ENCODE measurements around the gene CES2.
"Not testable (repeated sequence)": the region's sequence is repeated elsewhere in the genome, so short reads cannot be mapped to it uniquely, and the experiment has no call there.

The CES2 gene

DNA sequence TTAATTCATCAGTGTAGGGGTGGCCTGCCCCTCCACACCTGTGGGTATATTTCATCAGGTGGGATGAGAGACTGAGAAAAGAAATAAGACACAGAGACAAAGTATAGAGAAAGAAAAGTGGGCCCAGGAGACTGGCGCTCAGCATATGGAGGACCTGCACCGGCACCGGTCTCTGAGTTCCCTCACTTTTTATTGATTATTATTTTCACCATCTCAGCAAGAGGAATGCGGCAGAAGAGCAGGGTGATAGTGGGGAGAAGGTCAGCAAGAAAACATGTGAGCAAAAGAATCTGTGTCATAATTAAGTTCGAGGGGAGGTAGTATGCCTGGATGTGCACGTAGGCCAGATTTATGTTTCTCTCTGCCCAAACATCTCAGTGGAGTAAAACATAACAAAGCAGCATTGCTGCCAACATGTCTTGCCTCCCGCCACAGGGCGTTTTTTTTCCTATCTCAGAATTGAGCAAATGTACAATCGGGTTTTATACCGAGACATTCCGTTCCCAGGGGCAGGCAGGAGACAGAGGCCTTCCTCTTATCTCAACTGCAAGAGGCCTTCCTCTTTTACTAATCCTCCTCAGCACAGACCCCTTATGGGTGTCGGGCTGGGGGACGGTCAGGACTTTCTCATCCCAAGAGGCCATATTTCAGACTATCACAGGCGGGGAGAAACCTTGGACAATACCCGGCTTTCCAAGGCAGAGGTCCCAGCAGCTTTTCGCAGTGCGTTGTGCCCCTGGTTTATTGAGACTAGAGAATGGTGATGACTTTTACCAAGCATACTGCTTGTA, 20.2 kb downstream of the CES2 start:
- not testable (repeated sequence) for DNase-seq

DNA sequence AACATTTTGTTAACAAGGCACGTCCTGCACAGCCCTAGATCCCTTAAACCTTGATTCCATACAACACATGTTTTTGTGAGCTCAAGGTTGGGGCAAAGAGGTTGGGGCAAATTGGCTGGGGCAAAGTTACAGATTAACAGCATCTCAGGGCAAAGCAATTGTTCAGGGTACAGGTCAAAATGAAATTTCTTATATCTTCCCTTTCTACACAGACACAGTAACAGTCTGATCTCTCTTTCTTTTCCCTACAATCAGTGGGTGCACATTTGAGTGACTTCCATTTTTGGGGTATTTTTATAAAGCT, 20.8 kb downstream of the CES2 start:
- not testable (repeated sequence) for DNase-seq

DNA sequence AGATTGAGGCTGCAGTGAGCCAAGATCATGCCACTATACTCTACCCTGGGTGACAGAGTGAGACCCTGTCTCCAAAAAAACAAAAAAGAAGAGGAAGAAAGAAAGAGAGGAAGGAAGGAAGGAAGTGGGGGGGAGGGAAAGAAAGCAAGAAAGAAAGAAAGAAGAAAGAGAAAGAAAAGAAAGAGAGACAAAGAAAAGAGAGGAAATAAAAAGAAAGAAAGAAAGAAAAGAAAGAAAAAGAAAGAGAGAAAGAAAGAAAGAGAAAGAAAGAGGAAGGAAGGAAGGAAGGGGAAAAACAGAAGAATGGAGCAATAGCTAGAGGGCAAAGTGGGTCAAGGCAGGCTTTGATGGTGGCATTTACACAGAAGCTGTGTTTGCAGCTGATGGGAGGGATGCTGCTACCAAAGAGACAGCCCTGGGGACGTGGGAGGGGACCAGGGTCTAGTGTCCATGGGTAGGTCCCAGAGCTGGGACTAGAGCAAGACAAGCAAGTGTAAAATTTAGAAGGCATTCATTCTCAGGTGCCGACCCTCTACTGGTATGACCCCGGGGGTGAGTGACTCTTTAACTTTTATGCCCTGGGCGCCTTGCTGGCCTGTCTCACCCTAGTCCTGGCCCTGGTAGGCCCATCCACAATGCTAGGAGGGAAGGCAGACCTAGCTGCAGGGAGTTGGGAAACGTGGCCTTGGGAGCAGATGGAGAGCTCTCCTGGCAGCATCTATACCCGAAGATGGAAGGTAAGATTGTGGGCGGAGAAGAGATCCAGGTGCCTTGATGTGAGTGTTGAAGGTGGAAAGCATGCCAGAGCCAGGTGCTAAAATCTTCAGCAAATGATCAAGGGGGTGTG, 23.8 kb downstream of the CES2 start:
- no peak for DNase-seq

DNA sequence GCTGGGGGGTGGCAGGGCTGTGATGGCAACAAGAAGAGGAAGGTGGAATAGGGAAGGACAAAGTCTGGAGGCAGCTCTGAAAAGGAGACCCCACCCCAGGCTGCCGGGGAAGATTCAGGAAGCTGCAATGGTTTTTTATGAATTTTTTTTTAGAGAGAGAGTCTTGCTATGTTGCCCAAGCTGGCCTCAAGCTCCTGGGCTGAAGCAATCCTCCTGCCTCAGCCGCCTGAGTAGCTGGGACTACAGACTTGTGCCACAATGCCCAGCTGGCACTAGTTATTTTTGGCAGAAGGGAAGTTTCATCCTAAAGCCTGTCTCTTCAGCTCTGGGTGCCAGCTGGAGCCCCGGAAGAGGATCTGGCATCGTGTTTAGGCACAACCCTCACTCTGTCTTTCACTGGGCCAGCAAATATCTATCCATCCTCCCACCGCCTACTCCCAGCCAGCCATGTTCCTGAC, 24.4 kb downstream of the CES2 start:
- no peak for DNase-seq

DNA sequence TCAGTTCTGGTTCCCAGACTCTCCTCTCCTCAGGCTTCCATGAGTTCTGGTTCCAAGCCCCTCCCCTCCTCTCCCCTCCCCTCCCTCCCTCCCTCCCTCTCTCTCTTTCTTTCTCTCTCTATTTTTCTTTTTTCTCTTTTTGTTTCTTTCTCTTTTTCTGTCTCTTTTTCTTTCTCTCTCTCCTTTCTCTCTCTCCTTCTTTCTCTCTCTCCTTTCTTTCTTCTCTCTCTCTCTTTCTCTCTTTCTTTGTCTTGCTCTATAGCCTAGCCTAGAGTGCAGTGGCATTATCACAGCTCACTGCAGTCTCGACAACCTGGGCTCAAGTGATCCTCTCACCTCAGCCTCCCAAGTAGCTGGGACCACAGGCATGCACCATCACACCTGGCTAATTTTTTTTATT, 25.0 kb downstream of the CES2 start:
- no peak for DNase-seq

DNA sequence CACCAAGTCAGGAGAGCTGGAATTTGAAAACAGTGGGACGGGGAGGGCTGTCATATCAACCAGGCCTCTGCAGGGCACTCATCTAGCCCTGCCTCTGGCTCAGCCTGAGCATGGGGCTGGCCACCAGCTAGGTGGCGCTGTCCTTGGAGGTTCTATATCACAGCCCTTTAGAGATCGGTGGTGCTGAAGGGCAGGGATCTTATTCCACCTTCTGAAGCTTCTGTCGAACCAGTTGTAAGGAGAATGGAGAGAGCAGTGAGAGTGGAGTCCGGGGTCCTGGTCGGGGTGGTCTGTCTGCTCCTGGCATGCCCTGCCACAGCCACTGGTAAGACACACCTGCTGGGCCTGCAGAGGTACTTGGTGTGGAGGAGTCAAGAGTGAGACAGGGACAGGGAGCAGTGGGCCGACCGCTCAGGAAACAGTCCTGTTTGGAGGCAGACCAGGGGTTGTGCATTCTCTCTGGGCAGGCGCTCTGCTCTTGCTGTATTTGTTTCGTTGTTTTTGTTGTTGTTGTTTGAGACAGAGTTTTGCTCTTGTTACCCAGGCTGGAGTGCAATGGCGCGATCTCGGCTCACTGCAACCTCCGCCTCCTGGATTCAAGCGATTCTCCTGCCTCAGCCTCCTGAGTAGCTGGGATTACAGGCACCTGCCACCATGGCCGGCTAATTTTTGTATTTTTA, 25.9 kb downstream of the CES2 start, which contains the start of gene CES3:
Gene CES3, plus strand, starts transcription at position 202 of the 680 bp plus-strand sequence. Its CDS starts 42 bp downstream, at position 244.
- DNase-seq = peak; percentile 14

DNA sequence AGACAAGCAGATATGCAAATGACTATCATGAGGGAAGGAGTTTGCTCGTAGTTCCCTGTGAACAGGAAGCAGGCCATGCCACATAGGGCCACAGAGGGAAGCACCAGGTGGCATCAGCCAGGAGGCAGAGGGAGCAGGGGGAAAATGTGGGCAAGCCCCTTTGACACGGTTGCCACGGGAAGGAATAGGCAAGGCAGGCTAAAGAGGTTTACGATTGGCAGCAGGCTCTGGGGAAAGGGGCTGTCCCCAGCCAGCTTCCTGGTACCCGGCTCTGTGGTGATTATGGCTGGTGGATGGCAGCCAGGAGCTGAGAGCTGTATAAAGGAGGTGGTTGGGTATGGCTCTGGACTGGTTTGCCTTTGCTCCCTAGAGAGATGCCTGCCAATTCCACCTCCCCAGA, 26.6 kb downstream of the CES2 start:
- DNase-seq = peak; percentile 11

DNA sequence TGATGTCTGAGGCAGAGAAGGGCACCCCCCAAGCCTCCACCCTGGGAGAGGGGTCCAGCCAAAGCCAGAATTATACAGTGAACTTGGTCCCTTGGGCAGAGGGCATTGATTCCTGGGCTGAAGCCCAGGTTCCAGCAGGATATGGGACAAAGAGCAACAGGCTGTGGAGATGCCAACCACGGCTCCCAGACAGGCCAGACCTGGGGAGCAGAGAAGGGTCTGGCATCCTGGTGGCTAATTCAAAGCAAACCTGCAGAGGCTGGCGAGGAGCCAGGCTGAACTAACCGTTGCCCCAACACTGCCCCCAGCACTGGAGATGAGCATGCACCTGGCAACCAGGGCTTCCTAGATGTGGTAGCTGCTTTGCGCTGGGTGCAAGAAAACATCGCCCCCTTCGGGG, 28.7 kb downstream of the CES2 start:
- DNase-seq = no peak

DNA sequence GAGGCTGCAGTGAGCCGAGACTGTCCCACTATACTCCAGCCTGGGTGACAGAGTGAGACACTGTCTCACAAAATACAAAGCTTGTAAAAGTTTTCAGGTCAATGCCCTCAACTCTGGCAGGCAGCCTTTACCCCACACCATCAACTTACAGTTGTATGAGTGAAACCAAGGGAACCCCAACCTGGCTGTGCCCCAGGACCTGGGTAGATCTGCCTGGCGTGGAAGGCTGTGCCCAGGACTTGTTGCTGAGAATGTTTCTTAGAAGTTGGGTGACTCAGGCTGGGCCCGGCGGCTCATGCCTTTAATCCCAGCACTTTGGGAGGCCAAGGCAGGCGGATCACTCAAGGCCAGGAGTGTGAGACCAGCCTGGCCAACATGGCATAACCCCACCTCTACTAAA, 33.5 kb downstream of the CES2 start:
- DNase-seq = no peak

DNA sequence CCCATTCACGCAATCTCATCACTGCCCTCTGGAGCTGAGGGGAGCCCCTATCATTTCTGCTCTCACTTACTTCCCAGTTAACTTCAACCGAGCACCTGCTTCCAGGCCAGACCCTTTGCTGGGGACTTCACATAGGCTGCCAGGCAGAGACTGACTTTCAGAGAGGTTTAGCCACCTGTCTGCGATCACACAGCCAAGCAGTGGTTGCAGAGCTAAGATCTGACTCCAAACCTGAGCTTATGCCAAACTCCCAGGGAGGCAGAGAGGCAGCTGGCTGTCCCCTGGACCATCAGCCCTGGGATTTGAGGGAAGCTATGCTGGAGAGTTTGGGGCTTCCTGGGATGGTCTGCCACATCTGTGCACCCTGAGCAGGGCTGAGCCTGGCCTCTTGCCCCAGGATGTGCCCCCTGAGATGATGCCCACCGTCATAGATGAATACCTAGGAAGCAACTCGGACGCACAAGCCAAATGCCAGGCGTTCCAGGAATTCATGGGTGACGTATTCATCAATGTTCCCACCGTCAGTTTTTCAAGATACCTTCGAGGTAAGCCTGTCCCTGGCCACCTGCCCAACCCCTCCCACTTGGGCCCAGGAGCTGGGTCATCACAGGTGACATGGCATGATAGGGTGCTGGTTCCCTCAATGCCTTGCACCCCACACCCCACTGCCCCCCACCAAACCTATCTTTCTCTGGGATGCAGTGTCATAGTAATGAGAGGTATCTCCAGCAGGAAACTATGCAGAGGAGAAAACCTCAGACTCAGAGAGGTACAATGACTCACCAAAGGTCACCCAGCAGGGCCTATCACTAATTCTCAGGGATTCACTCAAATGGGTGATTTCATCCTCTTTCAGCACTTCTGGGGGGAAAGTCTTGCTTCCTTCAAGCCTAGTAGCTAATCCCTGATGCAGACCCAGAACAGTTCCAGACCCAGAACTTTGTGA, 35.7 kb downstream of the CES2 start:
- DNase-seq = no peak

DNA sequence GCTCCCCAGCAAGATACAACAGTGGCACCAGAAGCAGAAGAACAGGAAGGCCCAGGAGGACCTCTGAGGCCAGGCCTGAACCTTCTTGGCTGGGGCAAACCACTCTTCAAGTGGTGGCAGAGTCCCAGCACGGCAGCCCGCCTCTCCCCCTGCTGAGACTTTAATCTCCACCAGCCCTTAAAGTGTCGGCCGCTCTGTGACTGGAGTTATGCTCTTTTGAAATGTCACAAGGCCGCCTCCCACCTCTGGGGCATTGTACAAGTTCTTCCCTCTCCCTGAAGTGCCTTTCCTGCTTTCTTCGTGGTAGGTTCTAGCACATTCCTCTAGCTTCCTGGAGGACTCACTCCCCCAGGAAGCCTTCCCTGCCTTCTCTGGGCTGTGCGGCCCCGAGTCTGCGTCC, 37.7 kb downstream of the CES2 start:
- no peak for DNase-seq

DNA sequence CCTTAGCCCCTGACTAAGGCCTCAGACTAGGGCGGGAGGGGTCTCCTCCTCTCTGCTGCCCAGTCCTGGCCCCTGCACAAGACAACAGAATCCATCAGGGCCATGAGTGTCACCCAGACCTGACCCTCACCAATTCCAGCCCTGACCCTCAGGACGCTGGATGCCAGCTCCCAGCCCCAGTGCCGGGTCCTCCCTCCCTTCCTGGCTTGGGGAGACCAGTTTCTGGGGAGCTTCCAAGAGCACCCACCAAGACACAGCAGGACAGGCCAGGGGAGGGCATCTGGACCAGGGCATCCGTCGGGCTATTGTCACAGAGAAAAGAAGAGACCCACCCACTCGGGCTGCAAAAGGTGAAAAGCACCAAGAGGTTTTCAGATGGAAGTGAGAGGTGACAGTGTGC, 38.4 kb downstream of the CES2 start:
- no peak for DNase-seq

DNA sequence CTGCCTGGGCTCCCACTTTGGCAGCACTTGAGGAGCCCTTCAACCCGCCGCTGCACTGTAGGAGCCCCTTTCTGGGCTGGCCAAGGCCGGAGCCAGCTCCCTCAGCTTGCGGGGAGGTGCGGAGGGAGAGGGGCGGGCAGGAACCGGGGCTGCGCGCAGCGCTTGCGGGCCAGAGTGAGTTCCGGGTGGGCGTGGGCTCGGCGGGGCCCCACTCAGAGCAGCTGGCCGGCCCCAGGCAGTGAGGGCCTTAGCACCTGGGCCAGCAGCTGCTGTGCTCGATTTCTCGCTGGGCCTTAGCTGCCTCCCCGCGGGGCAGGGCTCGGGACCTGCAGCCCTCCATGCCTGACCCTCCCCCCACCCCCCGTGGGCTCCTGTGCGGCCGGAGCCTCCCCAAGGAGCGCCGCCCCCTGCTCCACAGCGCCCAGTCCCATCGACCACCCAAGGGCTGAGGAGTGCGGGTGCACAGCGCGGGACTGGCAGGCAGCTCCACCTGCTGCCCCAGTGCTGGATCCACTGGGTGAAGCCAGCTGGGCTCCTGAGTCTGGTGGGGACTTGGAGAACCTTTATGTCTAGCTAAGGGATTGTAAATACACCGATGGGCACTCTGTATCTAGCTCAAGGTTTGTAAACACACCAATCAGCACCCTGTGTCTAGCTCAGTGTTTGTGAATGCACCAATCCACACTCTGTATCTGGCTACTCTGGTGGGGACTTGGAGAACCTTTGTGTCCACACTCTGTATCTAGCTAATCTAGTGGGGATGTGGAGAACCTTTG, 39.0 kb downstream of the CES2 start:
- not testable (repeated sequence) for DNase-seq

DNA sequence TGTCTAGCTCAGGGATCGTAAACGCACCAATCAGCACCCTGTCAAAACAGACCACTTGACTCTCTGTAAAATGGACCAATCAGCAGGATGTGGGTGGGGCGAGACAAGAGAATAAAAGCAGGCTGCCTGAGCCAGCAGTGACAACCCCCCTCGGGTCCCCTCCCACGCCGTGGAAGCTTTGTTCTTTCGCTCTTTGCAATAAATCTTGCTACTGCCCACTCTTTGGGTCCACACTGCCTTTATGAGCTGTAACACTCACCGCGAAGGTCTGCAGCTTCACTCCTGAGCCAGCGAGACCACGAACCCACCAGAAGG, 39.6 kb downstream of the CES2 start:
- not testable (repeated sequence) for DNase-seq

DNA sequence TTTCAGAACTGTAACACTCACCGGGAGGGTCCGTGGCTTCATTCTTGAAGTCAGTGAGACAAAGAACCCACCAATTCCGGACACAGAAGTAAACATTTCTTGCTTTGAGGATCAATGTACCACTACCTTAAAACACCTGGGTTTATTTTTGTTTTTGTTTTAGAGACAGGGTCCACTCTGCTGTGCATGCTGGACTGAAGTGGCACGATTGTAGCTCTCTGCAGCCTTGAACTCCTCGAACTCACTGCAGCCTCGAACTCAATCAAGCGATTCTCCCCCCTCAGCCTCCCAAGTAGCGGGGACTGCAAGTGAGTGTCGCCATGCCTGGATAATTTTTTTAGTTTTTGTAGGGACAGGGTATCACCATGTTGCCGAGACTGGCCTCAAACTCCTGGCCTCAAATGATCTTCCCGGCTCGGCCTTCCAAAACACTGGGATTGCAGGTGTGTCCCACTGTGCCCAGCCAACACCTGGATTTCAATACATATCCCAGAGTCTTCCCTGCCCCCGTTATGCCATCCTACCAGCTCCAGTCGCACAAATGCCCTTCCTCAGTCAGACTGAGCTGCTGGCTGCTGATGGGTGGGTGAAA, 40.1 kb downstream of the CES2 start:
- no peak for DNase-seq

DNA sequence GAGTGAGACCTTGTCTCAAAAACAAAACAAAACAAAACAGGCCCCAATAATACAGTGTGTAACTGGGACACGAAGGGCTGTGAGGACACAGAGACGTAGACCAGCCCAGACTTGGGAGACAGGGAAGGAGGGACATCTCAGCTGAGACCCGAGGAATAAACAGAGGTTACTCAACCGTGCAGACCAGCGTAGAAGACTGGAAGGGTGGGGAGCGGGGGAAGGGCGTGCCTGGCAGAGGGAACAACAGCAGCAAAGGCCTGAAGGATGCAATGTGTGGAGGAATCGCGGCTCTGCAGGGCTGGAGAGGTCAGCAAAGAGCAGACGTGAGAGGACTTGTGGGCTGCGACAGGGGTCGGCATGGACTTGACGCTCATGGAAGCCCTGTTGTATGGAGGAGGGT, 41.4 kb downstream of the CES2 start:
- no peak for DNase-seq

DNA sequence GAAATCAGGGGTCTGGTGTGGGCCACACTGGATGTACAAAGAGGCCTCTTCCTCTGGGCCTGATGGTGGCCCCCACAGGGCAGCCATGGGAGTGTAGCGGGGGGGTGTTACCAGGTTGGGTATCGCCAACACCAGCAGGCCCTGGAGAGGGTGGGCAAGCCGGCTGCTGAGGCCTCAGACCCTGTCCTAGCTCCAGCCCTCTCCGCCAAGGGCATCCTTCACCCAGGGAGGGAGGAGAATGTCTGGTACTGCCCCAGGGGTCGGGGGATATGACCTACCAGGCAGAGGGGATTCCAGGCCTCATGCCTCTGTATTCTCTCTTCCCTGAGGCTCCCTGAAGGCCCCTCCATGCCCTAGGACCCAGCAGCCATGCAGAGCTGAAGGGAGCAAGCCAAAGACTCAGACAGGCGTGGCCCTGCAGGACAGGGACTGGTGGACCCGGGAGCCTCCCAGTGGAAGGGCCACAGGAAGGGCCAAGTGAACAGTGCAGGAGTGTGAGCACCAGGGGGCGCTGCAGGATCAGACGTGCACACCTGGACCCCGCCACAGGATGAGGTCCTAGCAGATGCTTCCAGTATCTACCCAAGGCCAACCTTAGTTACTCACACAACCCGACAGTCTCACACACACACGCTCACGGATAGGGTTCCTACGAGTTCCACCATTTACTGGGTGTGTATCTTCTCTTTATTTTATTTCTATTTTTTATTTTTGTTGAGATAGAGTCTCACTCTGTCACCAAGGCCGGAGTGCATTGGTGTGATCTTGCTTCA, 42.2 kb downstream of the CES2 start:
- peak; percentile 44 for DNase-seq

DNA sequence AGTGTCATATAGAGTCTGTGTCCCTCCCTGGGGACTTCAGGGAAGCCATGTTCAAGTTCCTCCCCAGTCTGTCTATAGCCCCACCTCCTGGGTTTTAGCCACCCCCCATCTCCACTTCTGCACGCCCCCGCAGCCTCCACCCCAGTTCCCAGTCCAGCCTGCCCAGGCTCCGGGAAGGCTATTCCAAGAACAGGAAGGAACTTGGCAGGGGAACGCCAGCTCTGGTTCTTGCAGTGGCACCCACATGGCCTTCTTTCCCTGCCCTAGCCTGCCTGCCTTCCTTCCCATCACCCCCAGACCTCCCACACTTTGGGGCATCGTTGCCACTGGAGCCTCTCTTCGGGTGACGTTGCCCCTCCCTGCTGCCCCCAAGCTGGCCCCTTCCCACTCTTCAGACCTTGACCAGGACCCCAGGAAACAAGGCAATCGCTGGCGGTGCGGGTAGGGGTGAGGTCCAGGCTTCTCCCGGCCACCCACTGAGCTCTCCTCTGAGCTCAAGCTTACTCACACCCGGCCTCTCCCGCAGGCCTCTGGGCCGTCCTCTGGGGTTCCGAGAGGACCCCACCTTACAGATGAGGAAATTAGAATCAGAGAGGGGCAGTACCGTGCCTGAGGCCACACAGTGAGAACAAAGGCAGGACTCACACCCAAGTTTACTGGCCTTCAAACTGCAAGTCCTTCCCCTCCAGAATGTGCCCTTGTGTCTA, 43.8 kb downstream of the CES2 start:
- no peak for DNase-seq

DNA sequence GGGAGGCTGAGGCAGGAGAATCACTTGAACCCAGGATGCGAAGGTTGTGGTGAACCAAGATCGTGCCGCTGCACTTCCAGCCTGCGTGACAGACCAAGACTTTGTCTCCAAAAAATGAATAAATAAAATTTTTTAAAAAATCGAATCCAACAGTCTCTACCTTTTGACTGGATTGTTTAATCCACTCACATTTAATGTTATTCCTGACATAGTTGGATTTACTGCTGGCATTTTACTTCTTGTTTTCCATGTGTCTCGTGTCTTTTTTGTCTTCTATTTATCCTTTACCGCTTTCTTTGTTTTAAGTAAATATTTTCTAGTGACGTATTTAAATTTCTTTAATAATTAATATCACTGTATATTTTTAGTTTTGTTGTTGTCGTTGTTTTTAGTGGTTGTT, 47.7 kb downstream of the CES2 start:
- no peak for DNase-seq

DNA sequence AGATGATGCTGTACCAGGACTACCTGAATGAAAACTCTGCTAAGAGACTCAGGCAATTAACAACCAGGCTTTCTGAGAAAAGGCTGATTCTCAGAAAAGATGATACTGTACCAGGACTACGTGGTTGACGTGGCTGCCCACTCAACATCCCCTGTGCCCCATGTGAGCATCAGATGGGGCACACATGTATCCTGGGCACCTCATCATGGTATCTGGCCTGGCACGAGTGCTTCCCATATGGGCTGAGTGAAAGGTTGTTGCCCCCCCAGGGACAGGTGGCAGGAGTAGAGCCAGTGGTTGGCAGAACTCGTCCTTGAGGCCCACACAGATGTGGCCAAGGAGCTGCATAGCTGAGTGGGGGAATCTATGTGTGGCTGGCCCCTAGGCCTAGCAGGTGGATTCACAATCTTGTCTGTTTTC, 49.6 kb downstream of the CES2 start:
- no peak for DNase-seq

All from NCI-H1105 treated with DMSO at 0.1 percent for 48 hours (cell line).